H1 (cell line): ENCODE results near the gene COL28A1. TPM values are rescaled to one million over a fixed set of nuclear protein-coding genes. Genes with fewer than 3 reads are reported as not detected.

Source experiments
- CTCF ChIA-PET: fragments of 300-600 bp; sonication (Branson Sonifier 250); formaldehyde crosslinking; loops from one replicate; lab custom pipeline; 2021; ENCODE audit not compliant: partially characterized antibody; lab: Charles Lee
- POLR2A ChIA-PET: fragments of 300-600 bp; sonication (Branson Sonifier 250); formaldehyde crosslinking; loops from one replicate; lab custom pipeline; 2021; ENCODE audit warnings: inconsistent platforms; ENCODE audit not compliant: partially characterized antibody; lab: Charles Lee
- DNase-seq, 2 experiments: peaks; one replicate each; pipeline versions ENCODE4 v3.0.0 to v3.0.0-alpha.2; 2010 to 2022; ENCODE audit warnings: low spot score in 2 of 2, low read depth in 1 of 2, mixed read lengths in 1 of 2
- FAIRE-seq: peaks from 2 replicates; lab custom pipeline; 2011; peaks lifted over from hg19 to GRCh38; lab: Jason Lieb, UNC
- H2AFZ ChIP-seq: 2 replicates; pipeline ENCODE4 v1.8.1; 2012; ENCODE audit warnings: low read length, inconsistent platforms
- H2AK5ac ChIP-seq: 2 replicates; pipeline ENCODE4 v1.6.1; 2013; ENCODE audit warnings: low read depth, low read length
- H2BK120ac ChIP-seq: replicated peaks from 2 replicates; pipeline ENCODE3; 2013; ENCODE audit warnings: low read depth, low read length, inconsistent platforms
- H2BK12ac ChIP-seq: 2 replicates; pipeline ENCODE4 v1.6.1; 2013; ENCODE audit warnings: low read depth, low read length
- H2BK15ac ChIP-seq: 2 replicates; pipeline ENCODE4 v1.6.1; 2013; ENCODE audit warnings: low read length
- H2BK20ac ChIP-seq: 2 replicates; pipeline ENCODE4 v1.6.1; 2013; ENCODE audit warnings: low read length
- H2BK5ac ChIP-seq: 2 replicates; pipeline ENCODE4 v1.6.1; 2013; ENCODE audit warnings: low read depth, low read length
- H3K14ac ChIP-seq: 2 replicates; pipeline ENCODE4 v1.6.1; 2013; ENCODE audit warnings: inconsistent platforms; ENCODE audit not compliant: insufficient read length
- H3K18ac ChIP-seq: 2 replicates; pipeline ENCODE4 v1.6.1; 2013; ENCODE audit warnings: low read length; ENCODE audit errors: extremely low read depth
- H3K23ac ChIP-seq: 2 replicates; pipeline ENCODE4 v1.6.1; 2013; ENCODE audit warnings: inconsistent platforms; ENCODE audit not compliant: insufficient read length
- H3K23me2 ChIP-seq: 2 replicates; pipeline ENCODE4 v1.6.1; 2013; ENCODE audit warnings: low read depth, low read length
- H3K27ac ChIP-seq: 2 replicates; pipeline ENCODE4 v1.6.1; 2011; ENCODE audit warnings: low read depth, low read length, inconsistent platforms
- H3K27me3 ChIP-seq, 4 experiments: replicated peaks in 1 of 4; 1 replicate in 1 of 4; 2 replicates in 3 of 4; pipeline versions ENCODE4 v1.6.1 to v1.8.1; 2011 to 2013; ENCODE audit warnings: low read length in 3 of 4, mild to moderate bottlenecking in 3 of 4, inconsistent platforms in 2 of 4, mixed read lengths in 2 of 4, moderate library complexity in 1 of 4; ENCODE audit not compliant: control insufficient read depth in 3 of 4, insufficient read depth in 3 of 4; ENCODE audit errors: extremely low read depth in 1 of 4
- H3K36me3 ChIP-seq, 4 experiments: 2 replicates each; pipeline versions ENCODE4 v1.6.1 to v1.8.1; 2011 to 2013; ENCODE audit warnings: mild to moderate bottlenecking in 4 of 4, low read length in 3 of 4, moderate library complexity in 2 of 4, control low read depth in 1 of 4, inconsistent platforms in 1 of 4; ENCODE audit not compliant: insufficient read depth in 4 of 4, control insufficient read depth in 2 of 4
- H3K4ac ChIP-seq: replicated peaks from 2 replicates; pipeline ENCODE3; 2013; ENCODE audit warnings: low read length, low read depth, mixed read lengths, inconsistent platforms; ENCODE audit not compliant: insufficient read length
- H3K4me1 ChIP-seq, 4 experiments: replicated peaks in 1 of 4; 1 replicate in 1 of 4; 2 replicates in 3 of 4; pipeline versions ENCODE4 v1.6.1 to v1.8.1; 2011 to 2013; ENCODE audit warnings: low read length in 3 of 4, inconsistent platforms in 2 of 4, mixed read lengths in 1 of 4; ENCODE audit not compliant: insufficient read depth in 4 of 4, control insufficient read depth in 3 of 4
- H3K4me2 ChIP-seq, 2 experiments: 2 replicates each; pipeline versions ENCODE4 v1.6.1 to v1.8.1; 2011 to 2013; ENCODE audit warnings: low read depth in 2 of 2, low read length in 2 of 2, control low read depth in 1 of 2, inconsistent platforms in 1 of 2, mild to moderate bottlenecking in 1 of 2; ENCODE audit not compliant: insufficient read depth in 1 of 2
- H3K4me3 ChIP-seq, 4 experiments: fragments of 200-600, 300-600 bp in 1 of 4; sonication (generic), shearing (Covaris generic), sonication (Bioruptor Twin) in 1 of 4; 2 replicates each; pipeline versions ENCODE4 v1.5.1 to v1.8.1; 2011 to 2016; ENCODE audit warnings: low read length in 4 of 4, low read depth in 3 of 4, control low read depth in 2 of 4, inconsistent platforms in 2 of 4, mild to moderate bottlenecking in 2 of 4, mixed read lengths in 1 of 4, moderate library complexity in 1 of 4; ENCODE audit not compliant: insufficient read depth in 2 of 4; ENCODE audit errors: extremely low read depth in 1 of 4
- H3K56ac ChIP-seq: replicated peaks from 2 replicates; pipeline ENCODE3; 2013; ENCODE audit warnings: low read depth, mild to moderate bottlenecking, mixed read lengths, low read length, inconsistent platforms; ENCODE audit not compliant: insufficient read length
- H3K79me1 ChIP-seq: 2 replicates; pipeline ENCODE4 v1.6.1; 2013; ENCODE audit warnings: low read depth, low read length, control low read depth
- H3K79me2 ChIP-seq, 2 experiments: 2 replicates each; pipeline versions ENCODE4 v1.6.1 to v1.8.1; 2012 to 2013; ENCODE audit warnings: low read length in 2 of 2, mild to moderate bottlenecking in 2 of 2, inconsistent platforms in 1 of 2; ENCODE audit not compliant: insufficient read depth in 2 of 2, control insufficient read depth in 1 of 2
- H3K9ac ChIP-seq, 4 experiments: replicated peaks in 1 of 4; 1 replicate in 1 of 4; 2 replicates in 3 of 4; pipeline versions ENCODE4 v1.6.1 to v1.8.1; 2011 to 2013; ENCODE audit warnings: low read depth in 3 of 4, low read length in 3 of 4, control low read depth in 2 of 4, mild to moderate bottlenecking in 2 of 4, moderate library complexity in 2 of 4, inconsistent platforms in 1 of 4; ENCODE audit errors: extremely low read depth in 1 of 4
- H3K9me3 ChIP-seq, 2 experiments: 2 replicates each; pipeline versions ENCODE4 v1.6.1 to v1.8.1; 2012 to 2013; ENCODE audit warnings: mild to moderate bottlenecking in 2 of 2, moderate library complexity in 2 of 2, control low read depth in 1 of 2, inconsistent platforms in 1 of 2, low read depth in 1 of 2, low read length in 1 of 2, mixed read lengths in 1 of 2; ENCODE audit not compliant: insufficient read depth in 2 of 2
- H4K20me1 ChIP-seq, 2 experiments: replicated peaks in 1 of 2; 2 replicates each; pipeline versions ENCODE3 to v1.8.1; 2011 to 2013; ENCODE audit warnings: inconsistent platforms in 2 of 2, low read length in 2 of 2, mild to moderate bottlenecking in 1 of 2; ENCODE audit not compliant: insufficient read depth in 2 of 2, control insufficient read depth in 1 of 2
- H4K5ac ChIP-seq: 2 replicates; pipeline ENCODE4 v1.6.1; 2013; ENCODE audit warnings: low read length, low read depth, mixed read lengths, inconsistent platforms; ENCODE audit not compliant: insufficient read length
- H4K8ac ChIP-seq: 2 replicates; pipeline ENCODE4 v1.8.0; 2013; ENCODE audit warnings: mild to moderate bottlenecking, moderate library complexity, low read length, inconsistent platforms; ENCODE audit not compliant: insufficient read depth; ENCODE audit errors: extremely low read depth
- H4K91ac ChIP-seq: replicated peaks from 2 replicates; pipeline ENCODE3; 2013; ENCODE audit warnings: low read length, mixed read lengths, inconsistent platforms; ENCODE audit not compliant: insufficient read length
- EZH2 ChIP-seq: fragments of 200-600 bp; sonication (generic); IDR thresholded peaks from 2 replicates; pipeline ENCODE4 v1.7.1; 2012; ENCODE audit warnings: low read depth, mild to moderate bottlenecking, moderate library complexity, low read length, inconsistent platforms; ENCODE audit not compliant: severe bottlenecking
- POLR2A ChIP-seq, 2 experiments: IDR thresholded peaks; 1 replicate in 1 of 2; 2 replicates in 1 of 2; pipeline ENCODE4 v1.6.1; 2011; ENCODE audit warnings: low read depth in 2 of 2, low read length in 2 of 2, mild to moderate bottlenecking in 2 of 2; ENCODE audit errors: control extremely low read depth in 1 of 2
- SIN3A ChIP-seq, 2 experiments: IDR thresholded peaks in 1 of 2; conservative IDR thresholded peaks in 1 of 2; 2 replicates each; pipeline ENCODE4 v1.6.1; 2011 to 2012; ENCODE audit warnings: low read length in 2 of 2, improper control_type of control experiment in 1 of 2, low read depth in 1 of 2, mild to moderate bottlenecking in 1 of 2
- SIX5 ChIP-seq: IDR thresholded peaks from 2 replicates; pipeline ENCODE4 v1.6.1; 2011; ENCODE audit warnings: mild to moderate bottlenecking, low read depth, low read length
- SP1 ChIP-seq: IDR thresholded peaks from 2 replicates; pipeline ENCODE4 v1.6.1; 2011; ENCODE audit warnings: low read depth, low read length
- WGBS, 2 experiments: shearing (Covaris generic) in 1 of 2; methylation state at CpG; one replicate each; pipeline versions ENCODE4 v1.1.6 to v1.1.7; 2013 to 2015; ENCODE audit warnings: low lambda C conversion rate in 2 of 2, mixed read lengths in 2 of 2, inconsistent platforms in 1 of 2, low coverage in 1 of 2, missing lambda C conversion rate in 1 of 2; ENCODE audit not compliant: insufficient replicate concordance in 2 of 2, insufficient coverage in 1 of 2, insufficient read length in 1 of 2; ENCODE audit errors: extremely low coverage in 1 of 2, missing lambda C conversion rate in 1 of 2; 5-methylcytosine and 5-hydroxymethylcytosine counted together
- polyA plus RNA-seq, 7 experiments: library from polyadenylated mRNA; depleted of rRNA in 3 of 7; stranded (reverse) in 5 of 7; unstranded in 2 of 7; fragments of >200 nt in 5 of 7; fragments of 200-250 nt in 2 of 7; gene quantifications; 1 replicate in 5 of 7; 2 replicates in 1 of 7; 4 replicates in 1 of 7; pipeline versions ENCODE4 v1.2.1 to v1.2.3, GENCODE V29; 2011 to 2013; ENCODE audit warnings: missing spikeins in 2 of 7, mixed read lengths in 2 of 7
- total RNA-seq: library from RNA; stranded (reverse); fragmentation: NEBNext Ultra II Directional; extraction: Animal tissue kit (Norgen Biotek cat#: 25700); gene quantifications from 2 replicates; pipeline ENCODE4 v1.2.1, GENCODE V29; 2021

Gene COL28A1
- total and polyA plus RNA-seq, 2 of the 8 experiments (the other 6 are each of a cell fraction or from before 2014, with no cell fraction given) = 0.22 to 0.38 TPM

- no peak overlapping the region for H2BK20ac ChIP-seq
- no peaks in the 10 kb centered on the region for H3K27me3 ChIP-seq
- no peak overlapping the region for H2AFZ ChIP-seq
- no peak overlapping the region for H3K27ac ChIP-seq
- H2AK5ac ChIP-seq = no peak overlapping the region
- H3K36me3 ChIP-seq = peaks cover 0 to 20% (median 10%) of the 10 kb centered on the region in 4 experiments; a peak in 3 of 8 replicates
- H3K56ac ChIP-seq = no peak overlapping the region
- H2BK120ac ChIP-seq = no peak overlapping the region
- no peak overlapping the region for H3K4ac ChIP-seq
- no peaks in the 10 kb centered on the region for H3K23me2 ChIP-seq
- H4K91ac ChIP-seq = no peak overlapping the region
- no peak for FAIRE-seq
- H2BK12ac ChIP-seq = no peak overlapping the region
- no peak overlapping the region for H3K18ac ChIP-seq
- H3K79me1 ChIP-seq = no peaks in the 10 kb centered on the region; the same call in 1 of the 2 replicates
- CTCF ChIA-PET = no interaction called here
- H3K23ac ChIP-seq = no peak overlapping the region
- H2BK5ac ChIP-seq = no peak overlapping the region
- H3K9me3 ChIP-seq = peaks cover 3 to 7% of the 10 kb centered on the region in 2 experiments
- peaks cover 0 to 2% of the 10 kb centered on the region in 2 experiments for H4K20me1 ChIP-seq
- H2BK15ac ChIP-seq = no peak overlapping the region
- TF ChIP-seq SIX5 (no peak), POLR2A (IDR thresholded peaks at IDR 0.05; ENCODE audit: control extremely low read depth in 1 of 2, low read depth in 2 of 2, low read length in 2 of 2) (no peak), SIN3A (conservative IDR thresholded peaks at IDR 0.05 in 1 of 2, IDR thresholded peaks at IDR 0.05 in 1 of 2; ENCODE audit: low read depth in 1 of 2, low read length in 2 of 2) (no peak), SP1 (no peak), EZH2 (no peak)
- TF ChIP-seq, all 59 proteins: peak for 0
- Histone ChIP-seq H3K4me2 (no peak overlapping the region), H4K8ac (no peak overlapping the region), H3K79me2 (peaks cover 12 to 68% of the 10 kb centered on the region in 2 experiments), H3K4me3 (no peak overlapping the region), H3K4me1 (peaks cover 0 to 3% (median under 1%) of the 10 kb centered on the region in 4 experiments; a peak in 1 of 7 replicates), H3K14ac (no peak overlapping the region), H4K5ac (no peak overlapping the region), H3K9ac (no peak overlapping the region)
- no peak for DNase-seq
- POLR2A ChIA-PET = interaction anchor here (1.5 kb wide), 1 partner anchor 9 kb away, joined by 4 read pairs; no protein-coding TSS in a partner anchor
- WGBS, 2 experiments = 95% methylated on average over 2 of the region's 2 CpGs; no CpG with 5 or more reads in 1 of the 2 experiments
These were observed 38.0 kb upstream of the COL28A1 start for GRCh38 chr7:7573701-7574100.
